ENCODE measurements around the gene AGAP2.

GRCh38 chr12:57733928-57734327, 4.6 kb downstream of the AGAP2 start:
- no peak for TF ChIP-seq POLR2AphosphoS5 (IDR thresholded peaks at IDR 0.05; ENCODE audit: low read depth, low read length)
- TF ChIP-seq POLR2A (IDR thresholded peaks at IDR 0.05; ENCODE audit: low read depth, low read length) = no peak
- no peak for TF ChIP-seq TAF1 (IDR thresholded peaks at IDR 0.05; ENCODE audit: borderline replicate concordance, low read depth, low read length)

Measured in GM12892 (cell line).